Measurements from ENCODE around the gene PRDX6. TPM values are rescaled to one million over a fixed set of nuclear protein-coding genes. Genes with fewer than 3 reads are reported as not detected.
A peak's percentile ranks its signal among the peaks of the same experiment; 100 is the strongest.

PRDX6 gene
- total RNA-seq, 6 donors from 2014 or later, result 94.3 to 330 (median 212) TPM

DNA sequence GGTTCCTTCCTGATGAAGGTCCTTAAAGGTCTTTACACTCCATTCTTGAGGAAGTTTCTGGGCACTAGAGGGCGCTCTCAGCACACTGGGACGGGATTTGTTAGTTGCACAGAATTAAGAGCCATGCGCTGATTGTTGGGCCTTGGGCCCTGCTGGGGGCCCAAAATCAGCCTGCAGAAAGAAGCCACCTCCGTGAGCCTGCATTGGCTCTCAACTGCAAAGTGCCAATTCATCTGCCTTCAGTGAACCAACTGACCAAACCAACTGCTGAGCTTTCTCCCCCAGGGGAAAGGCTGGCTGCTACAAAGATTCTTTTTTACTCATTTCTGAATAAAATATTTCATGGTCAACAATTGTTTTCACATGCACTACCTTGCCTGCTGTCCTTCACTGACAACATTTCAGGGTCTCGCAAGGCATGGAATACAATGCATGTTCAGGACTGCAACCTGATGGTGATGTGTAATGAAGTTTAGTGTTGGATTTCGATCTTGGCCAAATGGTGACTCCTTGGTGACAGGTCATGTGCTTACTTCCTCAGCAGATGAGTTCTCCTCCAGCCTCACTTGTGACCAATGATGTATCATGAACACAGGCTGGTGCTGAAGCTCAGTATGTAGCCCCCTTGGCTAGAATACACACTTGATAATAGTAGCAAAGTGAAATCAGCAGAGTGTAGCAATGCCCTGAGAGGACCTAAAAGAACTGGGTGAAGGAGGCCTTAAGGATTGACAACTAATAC is 45.7 kb upstream of the PRDX6 start:
- peaks cover 21 to 27% (median 23%) of the 10 kb centered on the region in 4 donors for H3K4me1 ChIP-seq
- no peaks in the 10 kb centered on the region for H3K27me3 ChIP-seq
- 35 to 37% methylated on average over 6 of the region's 6 CpGs for WGBS, 2 donors
- H3K36me3 ChIP-seq, result no peaks in the 10 kb centered on the region
- no peak overlapping the region for H3K4me3 ChIP-seq
- H3K27ac ChIP-seq, result no peak overlapping the region
- TF ChIP-seq, protein P1, sequence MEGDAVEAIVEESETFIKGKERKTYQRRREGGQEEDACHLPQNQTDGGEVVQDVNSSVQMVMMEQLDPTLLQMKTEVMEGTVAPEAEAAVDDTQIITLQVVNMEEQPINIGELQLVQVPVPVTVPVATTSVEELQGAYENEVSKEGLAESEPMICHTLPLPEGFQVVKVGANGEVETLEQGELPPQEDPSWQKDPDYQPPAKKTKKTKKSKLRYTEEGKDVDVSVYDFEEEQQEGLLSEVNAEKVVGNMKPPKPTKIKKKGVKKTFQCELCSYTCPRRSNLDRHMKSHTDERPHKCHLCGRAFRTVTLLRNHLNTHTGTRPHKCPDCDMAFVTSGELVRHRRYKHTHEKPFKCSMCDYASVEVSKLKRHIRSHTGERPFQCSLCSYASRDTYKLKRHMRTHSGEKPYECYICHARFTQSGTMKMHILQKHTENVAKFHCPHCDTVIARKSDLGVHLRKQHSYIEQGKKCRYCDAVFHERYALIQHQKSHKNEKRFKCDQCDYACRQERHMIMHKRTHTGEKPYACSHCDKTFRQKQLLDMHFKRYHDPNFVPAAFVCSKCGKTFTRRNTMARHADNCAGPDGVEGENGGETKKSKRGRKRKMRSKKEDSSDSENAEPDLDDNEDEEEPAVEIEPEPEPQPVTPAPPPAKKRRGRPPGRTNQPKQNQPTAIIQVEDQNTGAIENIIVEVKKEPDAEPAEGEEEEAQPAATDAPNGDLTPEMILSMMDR (IDR thresholded peaks at IDR 0.05), result peak; percentile 63 to 81 (median 78)
- no peak for TF ChIP-seq EP300 (IDR thresholded peaks at IDR 0.05)
- DNase-seq (peak in 1 of 2 donors; percentile 90), ATAC-seq (ENCODE audit: low FRiP score in 2 of 2) (peak; percentile 89 to 91)
- H3K9me3 ChIP-seq, result no peaks in the 10 kb centered on the region

DNA sequence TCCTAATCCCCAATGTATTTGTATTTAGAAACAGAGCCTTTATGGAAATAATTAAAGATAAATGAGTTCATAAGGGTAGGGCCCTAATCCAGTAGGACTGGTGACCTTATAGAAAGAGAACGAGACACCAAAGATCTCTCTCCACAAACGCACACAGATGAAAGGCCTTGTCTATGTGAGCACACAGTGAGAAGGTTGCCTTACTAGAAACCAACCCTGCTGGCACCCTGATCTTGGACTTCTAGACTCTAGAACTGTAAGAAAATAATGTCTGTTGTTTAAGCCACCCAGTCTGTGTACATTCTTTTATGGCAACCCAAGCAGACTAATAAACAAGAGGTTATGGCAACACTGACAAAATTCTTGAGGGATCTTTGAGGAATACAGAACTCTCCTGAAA is 44.8 kb upstream of the PRDX6 start:
- H3K4me3 ChIP-seq, result no peak overlapping the region
- ATAC-seq (ENCODE audit: low FRiP score in 2 of 2) (no peak), DNase-seq (no peak)
- H3K4me1 ChIP-seq, result peaks cover 21 to 27% (median 23%) of the 10 kb centered on the region in 4 donors
- H3K36me3 ChIP-seq, result no peaks in the 10 kb centered on the region
- TF ChIP-seq EP300 (IDR thresholded peaks at IDR 0.05) (no peak), POLR2AphosphoS5 (IDR thresholded peaks at IDR 0.05) (no peak), POLR2A (IDR thresholded peaks at IDR 0.05) (no peak)
- TF ChIP-seq, protein P1 (IDR thresholded peaks at IDR 0.05), result no peak
- WGBS, 2 donors, result 97 to 98% methylated on average over 2 of the region's 2 CpGs
- H3K9me3 ChIP-seq, result no peaks in the 10 kb centered on the region
- no peak overlapping the region for H3K27ac ChIP-seq
- no peaks in the 10 kb centered on the region for H3K27me3 ChIP-seq

DNA sequence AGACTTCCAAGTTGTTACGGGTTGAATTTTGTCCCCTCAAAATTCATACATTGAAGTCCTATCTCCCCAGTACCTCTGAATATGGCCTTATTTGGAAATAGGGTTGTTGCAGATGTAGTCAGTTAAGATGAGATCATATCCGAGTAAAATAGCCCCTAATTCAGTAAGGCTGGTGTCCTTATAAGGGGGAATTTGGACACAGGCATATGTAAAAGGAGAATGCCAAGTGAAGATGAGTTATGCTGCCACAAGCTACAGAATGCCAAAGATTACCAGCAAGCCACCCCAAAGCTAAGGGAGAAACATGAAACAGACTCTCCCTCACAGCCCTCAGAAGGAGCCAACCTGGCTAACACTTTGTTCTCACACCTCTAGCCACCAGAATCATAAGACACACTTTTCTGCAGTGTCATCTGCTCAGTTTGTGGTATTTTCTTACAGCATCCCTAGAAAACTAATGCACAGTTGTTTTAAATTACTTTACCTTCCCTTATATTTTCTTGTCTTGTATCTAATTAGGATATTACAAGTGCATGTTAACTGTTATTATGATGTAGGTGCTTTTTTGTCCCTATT is 43.3 kb upstream of the PRDX6 start:
- TF ChIP-seq, protein P1 (IDR thresholded peaks at IDR 0.05), result no peak
- TF ChIP-seq EP300 (IDR thresholded peaks at IDR 0.05), result no peak
- no peak for TF ChIP-seq POLR2A (IDR thresholded peaks at IDR 0.05)
- TF ChIP-seq POLR2AphosphoS5 (IDR thresholded peaks at IDR 0.05), result no peak
- Histone ChIP-seq H3K27me3 (no peaks in the 10 kb centered on the region), H3K4me3 (no peak overlapping the region), H3K36me3 (peaks cover 0 to 2% (median 0%) of the 10 kb centered on the region in 4 donors), H3K9me3 (no peaks in the 10 kb centered on the region), H3K4me1 (peaks cover 21 to 27% (median 23%) of the 10 kb centered on the region in 4 donors), H3K27ac (no peak overlapping the region)
- ATAC-seq (ENCODE audit: low FRiP score in 2 of 2) (no peak), DNase-seq (no peak)
- 93 to 94% methylated on average over 2 of the region's 2 CpGs for WGBS, 2 donors

DNA sequence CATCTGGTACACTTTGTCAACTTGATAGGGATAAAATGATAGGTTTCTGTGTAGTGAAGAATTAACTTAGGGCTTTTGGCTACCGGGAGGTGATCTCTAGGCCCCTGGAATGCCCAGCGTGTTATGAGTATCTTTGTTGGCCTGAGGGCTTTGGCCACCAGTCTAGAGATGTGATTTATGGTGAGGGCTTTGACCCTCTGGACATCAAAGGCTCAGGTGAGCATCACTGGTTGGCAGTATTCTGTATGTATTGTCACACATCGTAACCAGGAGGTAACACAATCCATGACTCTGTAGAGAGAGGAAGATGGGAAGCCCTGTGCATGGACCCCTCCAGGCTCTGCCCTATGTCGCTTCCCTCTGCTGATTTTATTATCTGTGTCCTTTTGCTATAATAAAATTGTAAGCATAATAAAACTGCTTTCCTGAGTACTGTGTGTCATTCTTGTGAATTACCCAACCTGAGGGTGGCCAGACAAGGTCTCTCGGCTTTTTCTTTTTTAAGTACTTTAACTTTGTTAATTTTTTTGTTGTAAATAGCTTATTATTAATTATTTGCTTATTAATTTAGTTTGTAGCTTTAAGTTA is 40.2 kb upstream of the PRDX6 start:
- Histone ChIP-seq H3K9me3 (no peaks in the 10 kb centered on the region), H3K27ac (no peak overlapping the region), H3K27me3 (no peaks in the 10 kb centered on the region), H3K4me1 (no peaks in the 10 kb centered on the region), H3K36me3 (peaks cover 0 to 4% (median 2%) of the 10 kb centered on the region in 4 donors), H3K4me3 (no peak overlapping the region)
- WGBS, 2 donors, result 95 to 98% methylated on average over 5 of the region's 5 CpGs
- ATAC-seq (ENCODE audit: low FRiP score in 2 of 2) (no peak), DNase-seq (no peak)
- TF ChIP-seq POLR2A (IDR thresholded peaks at IDR 0.05), result no peak
- no peak for TF ChIP-seq EP300 (IDR thresholded peaks at IDR 0.05)
- TF ChIP-seq POLR2AphosphoS5 (IDR thresholded peaks at IDR 0.05), result no peak
- TF ChIP-seq, protein P1 (IDR thresholded peaks at IDR 0.05), result no peak

All from upper lobe of left lung (tissue), 6 donors.